ENCODE results near the gene ST6GALNAC6. TPM values are rescaled to one million over a fixed set of nuclear protein-coding genes. Genes with fewer than 3 reads are reported as not detected.

Gene ST6GALNAC6
- total and polyA plus RNA-seq, 12 donors: 32.8 to 52.0 (median 42.5) TPM

DNA sequence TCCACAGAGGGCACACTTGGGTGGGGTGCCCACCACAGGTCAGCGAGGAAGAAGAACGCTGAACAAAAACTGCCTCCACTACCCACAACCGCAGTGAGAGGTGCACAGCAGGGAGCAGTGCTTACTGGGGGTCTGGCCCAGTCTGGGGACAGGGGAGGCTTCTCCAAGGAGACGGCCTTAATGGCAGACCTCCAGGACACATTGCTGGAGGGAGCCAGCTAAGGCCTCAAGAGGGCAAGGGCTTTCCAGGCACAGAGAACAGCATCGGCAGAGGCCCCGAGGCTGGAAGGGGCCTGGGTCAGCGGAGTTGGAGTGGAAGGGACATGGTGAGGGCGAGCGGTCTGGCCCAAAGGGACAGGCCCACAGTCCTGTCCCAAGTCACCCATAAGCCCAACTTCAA, 46.5 kb upstream of the ST6GALNAC6 start:
- ATAC-seq (no peak), DNase-seq (peak in 1 of 2 donors; percentile 7)
- H3K4me3 ChIP-seq: no peak overlapping the region
- H3K27me3 ChIP-seq: no peaks in the 10 kb centered on the region
- TF ChIP-seq, protein P1, sequence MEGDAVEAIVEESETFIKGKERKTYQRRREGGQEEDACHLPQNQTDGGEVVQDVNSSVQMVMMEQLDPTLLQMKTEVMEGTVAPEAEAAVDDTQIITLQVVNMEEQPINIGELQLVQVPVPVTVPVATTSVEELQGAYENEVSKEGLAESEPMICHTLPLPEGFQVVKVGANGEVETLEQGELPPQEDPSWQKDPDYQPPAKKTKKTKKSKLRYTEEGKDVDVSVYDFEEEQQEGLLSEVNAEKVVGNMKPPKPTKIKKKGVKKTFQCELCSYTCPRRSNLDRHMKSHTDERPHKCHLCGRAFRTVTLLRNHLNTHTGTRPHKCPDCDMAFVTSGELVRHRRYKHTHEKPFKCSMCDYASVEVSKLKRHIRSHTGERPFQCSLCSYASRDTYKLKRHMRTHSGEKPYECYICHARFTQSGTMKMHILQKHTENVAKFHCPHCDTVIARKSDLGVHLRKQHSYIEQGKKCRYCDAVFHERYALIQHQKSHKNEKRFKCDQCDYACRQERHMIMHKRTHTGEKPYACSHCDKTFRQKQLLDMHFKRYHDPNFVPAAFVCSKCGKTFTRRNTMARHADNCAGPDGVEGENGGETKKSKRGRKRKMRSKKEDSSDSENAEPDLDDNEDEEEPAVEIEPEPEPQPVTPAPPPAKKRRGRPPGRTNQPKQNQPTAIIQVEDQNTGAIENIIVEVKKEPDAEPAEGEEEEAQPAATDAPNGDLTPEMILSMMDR (IDR thresholded peaks at IDR 0.05): no peak
- no peaks in the 10 kb centered on the region for H3K9me3 ChIP-seq
- peak overlapping the region in 6 of 10 donors; percentile 15 to 80 (median 52) for H3K27ac ChIP-seq
- 73 to 81% methylated on average over 9 of the region's 9 CpGs for WGBS, 2 donors
- H3K36me3 ChIP-seq: peaks cover 0 to 50% (median 9%) of the 10 kb centered on the region in 9 donors
- H3K4me1 ChIP-seq: peaks cover 1 to 83% (median 29%) of the 10 kb centered on the region in 9 donors
- intact Hi-C loops (cut with DNase I): loop anchor here in 4 of 10 donors (2.0 to 10.0 kb wide), 3 partner anchors 36 to 169 kb away; partner anchors contain the start of gene EEIG1 (in 2 of the 4)

DNA sequence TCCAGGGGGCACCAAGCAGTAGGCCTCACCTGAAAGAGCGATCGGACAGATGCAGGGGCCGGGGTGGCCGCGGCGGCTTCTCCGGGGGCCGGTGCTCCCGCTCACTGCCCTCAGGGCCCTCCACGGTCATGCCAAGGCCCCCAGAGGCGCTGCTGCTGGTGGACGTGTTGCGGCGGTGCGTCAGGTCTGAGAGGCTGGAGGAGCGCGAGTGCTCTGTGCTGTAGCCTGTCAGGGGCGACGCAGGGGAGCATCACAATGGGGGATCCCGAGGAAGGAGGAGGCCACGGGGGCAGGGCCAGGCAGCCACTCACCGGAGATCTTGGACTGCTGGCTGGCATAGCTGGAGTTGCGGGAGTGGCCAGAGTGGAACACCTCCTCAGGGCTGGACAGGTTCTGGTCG, 45.9 kb upstream of the ST6GALNAC6 start:
- Histone ChIP-seq H3K27ac (peak overlapping the region in 5 of 10 donors; percentile 15 to 80 (median 56)), H3K36me3 (peaks cover 0 to 50% (median 9%) of the 10 kb centered on the region in 9 donors), H3K4me3 (no peak overlapping the region), H3K27me3 (no peaks in the 10 kb centered on the region), H3K4me1 (peaks cover 0 to 77% (median 24%) of the 10 kb centered on the region in 9 donors), H3K9me3 (no peaks in the 10 kb centered on the region)
- 90 to 91% methylated on average over 24 of the region's 24 CpGs for WGBS, 2 donors
- no peak for ATAC-seq
- intact Hi-C loops (cut with DNase I): loop anchor here in 4 of 10 donors (5.0 to 10.0 kb wide), 2 partner anchors 37 to 169 kb away; partner anchors contain the start of gene EEIG1 (in 2 of the 4)
- TF ChIP-seq, protein P1 (IDR thresholded peaks at IDR 0.05): no peak
- peak in 1 of 2 donors; percentile 14 for DNase-seq

DNA sequence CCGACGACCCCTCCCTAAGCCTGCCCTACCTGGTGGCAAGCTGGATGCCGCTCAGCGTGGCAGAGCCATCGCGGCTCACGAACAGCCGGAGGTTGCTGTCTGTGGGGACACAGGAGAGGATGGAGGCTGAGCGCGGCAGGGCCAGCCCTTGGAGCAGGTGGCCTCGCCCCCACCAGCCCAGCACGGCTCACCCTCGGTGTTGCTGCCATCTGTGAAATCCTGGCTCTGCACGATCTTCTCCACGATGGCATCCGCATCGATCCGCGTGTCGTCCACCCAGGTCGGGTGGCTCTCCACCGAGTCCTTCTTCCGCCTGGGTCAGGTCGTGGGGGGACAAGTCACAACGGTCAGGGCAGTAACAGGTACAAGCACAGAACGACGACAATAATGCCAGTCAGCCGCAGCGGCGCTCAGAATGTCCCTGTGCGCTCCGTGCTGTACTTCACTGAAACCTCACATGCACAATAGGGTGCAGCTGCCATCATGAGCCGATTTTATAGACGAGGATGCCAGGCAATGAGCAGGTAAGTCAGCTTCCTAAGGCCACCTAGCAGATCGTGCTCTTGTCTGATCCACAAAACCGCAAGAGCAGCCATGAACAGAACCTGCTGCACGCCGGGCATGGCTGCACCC, 45.3 kb upstream of the ST6GALNAC6 start:
- peak in 1 of 2 donors; percentile 12 for DNase-seq
- no peaks in the 10 kb centered on the region for H3K27me3 ChIP-seq
- TF ChIP-seq, protein P1 (IDR thresholded peaks at IDR 0.05): no peak
- H3K36me3 ChIP-seq: peaks cover 0 to 50% (median 9%) of the 10 kb centered on the region in 9 donors
- H3K27ac ChIP-seq: peak overlapping the region in 1 of 10 donors; percentile 1
- peaks cover 0 to 70% (median 21%) of the 10 kb centered on the region in 9 donors for H3K4me1 ChIP-seq
- H3K4me3 ChIP-seq: no peak overlapping the region
- WGBS, 2 donors: 94 to 95% methylated on average over 38 of the region's 38 CpGs
- intact Hi-C loops (cut with DNase I): loop anchor here in 8 of 10 donors (5.0 to 10.0 kb wide), 4 partner anchors 38 to 173 kb away; partner anchors contain the start of gene EEIG1 (in 2 of the 8)
- no peaks in the 10 kb centered on the region for H3K9me3 ChIP-seq
- ATAC-seq: no peak

DNA sequence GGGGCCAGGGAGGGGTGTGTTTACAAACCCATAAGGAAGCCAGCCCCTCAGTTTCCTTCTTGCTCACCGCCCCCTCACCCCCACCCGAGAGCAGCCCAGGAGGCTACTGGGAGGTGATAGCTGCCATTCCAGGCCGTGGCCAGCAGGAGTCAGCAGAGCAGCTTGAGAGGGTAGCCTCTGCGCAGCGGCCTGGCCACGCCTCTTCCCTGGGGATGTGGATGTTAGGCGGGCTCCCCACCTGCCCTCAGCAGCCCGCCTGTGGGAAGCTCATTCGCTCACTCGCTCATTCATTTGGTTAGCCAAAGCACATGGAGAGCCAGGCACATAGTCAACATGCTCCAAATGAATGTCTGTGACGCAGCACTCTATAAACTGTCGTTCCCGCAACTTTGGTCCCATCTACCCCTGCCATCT, 44.3 kb upstream of the ST6GALNAC6 start:
- Histone ChIP-seq H3K36me3 (peaks cover 0 to 50% (median 9%) of the 10 kb centered on the region in 9 donors), H3K9me3 (no peaks in the 10 kb centered on the region), H3K4me1 (peaks cover 0 to 61% (median 17%) of the 10 kb centered on the region in 9 donors), H3K27ac (peak overlapping the region in 1 of 10 donors; percentile 1), H3K27me3 (no peaks in the 10 kb centered on the region), H3K4me3 (no peak overlapping the region)
- ATAC-seq: peak; percentile 64 to 88 (median 82)
- intact Hi-C loops (cut with DNase I): loop anchor here (1.0 to 10.0 kb wide), 8 partner anchors 37 to 174 kb away; partner anchors contain the start of gene EEIG1 (in 1 of the 10)
- DNase-seq: peak; percentile 86
- WGBS, 2 donors: 39 to 40% methylated on average over 13 of the region's 13 CpGs
- TF ChIP-seq, protein P1 (IDR thresholded peaks at IDR 0.05): peak; percentile 81 to 96 (median 89)
